GM10847 (cell line): ENCODE results near the gene BOK.

ENCODE experiments used
- POLR2A ChIP-seq: IDR thresholded peaks from 2 replicates; pipeline ENCODE4 v1.6.1; 2011; ENCODE audit not compliant: insufficient read length; ENCODE audit errors: extremely low read depth

BOK gene, protein sequence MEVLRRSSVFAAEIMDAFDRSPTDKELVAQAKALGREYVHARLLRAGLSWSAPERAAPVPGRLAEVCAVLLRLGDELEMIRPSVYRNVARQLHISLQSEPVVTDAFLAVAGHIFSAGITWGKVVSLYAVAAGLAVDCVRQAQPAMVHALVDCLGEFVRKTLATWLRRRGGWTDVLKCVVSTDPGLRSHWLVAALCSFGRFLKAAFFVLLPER

DNA sequence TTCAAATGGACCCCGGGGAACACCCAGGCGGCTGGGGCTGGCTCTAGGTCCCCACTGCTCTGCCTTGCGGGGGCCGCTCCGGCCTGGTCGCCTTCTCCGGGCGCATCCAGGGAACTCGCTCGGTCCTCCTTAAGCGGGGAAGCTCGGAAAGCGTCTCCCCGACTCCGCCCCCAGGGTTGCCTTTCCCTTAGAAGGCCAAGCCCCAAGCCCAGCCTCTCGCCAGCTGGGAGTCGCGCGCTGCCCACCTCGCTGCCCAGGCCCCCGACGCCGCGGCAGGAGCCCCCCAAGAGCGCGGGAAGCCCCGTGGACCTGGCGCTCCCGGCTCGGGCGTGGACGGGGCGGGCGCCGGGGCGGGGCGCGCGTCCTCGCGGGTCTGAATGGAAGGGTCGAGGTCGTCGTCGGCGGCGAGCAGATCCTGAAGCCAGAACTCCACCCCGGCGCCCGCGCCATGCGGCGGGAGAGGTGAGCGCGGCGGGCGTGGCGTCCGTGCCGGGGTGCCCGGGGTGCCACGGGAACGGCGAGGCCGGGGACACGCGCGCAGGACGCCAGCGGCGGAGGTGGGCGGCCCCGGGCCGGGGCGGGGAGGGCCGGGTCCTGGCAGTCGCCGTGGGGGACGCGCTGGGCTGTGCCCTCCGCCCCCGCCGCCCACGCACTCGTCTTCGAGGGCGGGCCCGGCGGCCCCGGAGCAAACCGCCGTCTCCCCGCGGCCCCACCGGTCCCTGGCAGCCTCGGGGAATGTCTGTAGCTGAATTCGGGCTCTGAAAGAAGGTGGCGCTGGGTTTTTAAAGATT lies at the start of gene BOK:
BOK (plus strand) TSS at position 214 of the 791 bp plus-strand sequence. CDS start 739 bp downstream, outside the sequence.
- TF ChIP-seq POLR2A = no peak

DNA sequence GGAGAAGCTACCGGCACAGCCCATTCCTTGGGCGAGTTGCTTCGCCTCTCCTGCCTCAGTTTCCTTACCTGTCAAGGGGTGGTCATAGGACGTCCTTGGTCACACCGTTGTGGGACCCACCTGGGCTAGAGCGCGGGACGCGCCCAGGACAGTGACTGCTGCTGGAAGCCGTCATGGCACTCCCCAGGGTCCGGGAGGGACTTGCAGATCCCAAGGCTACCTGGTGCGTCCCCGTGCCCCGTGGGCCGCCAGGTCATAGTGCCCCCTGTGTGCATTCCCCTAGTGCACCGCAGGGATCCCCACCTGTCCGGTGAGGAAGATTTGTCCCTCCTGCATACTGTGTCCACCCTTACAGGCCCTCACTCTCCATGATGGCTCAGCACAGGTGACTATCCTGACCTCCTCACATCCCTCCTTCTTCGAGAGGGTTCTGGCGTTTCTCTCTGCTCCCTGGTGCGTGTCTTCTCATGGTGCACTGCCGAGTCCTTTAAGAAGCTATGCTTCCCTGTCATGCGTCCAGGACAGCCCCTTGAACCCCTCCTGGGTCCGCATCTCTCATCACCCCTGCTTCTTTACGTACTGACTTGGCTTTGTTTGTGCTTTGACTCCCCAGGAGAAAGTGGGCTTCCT lies 49.3 kb upstream of the BOK start:
- no peak for TF ChIP-seq POLR2A

GRCh38 chr2:241511091-241511741 lies 47.3 kb upstream of the BOK start:
- TF ChIP-seq POLR2A = no peak

GRCh38 chr2:241514553-241514952 lies 44.0 kb upstream of the BOK start:
- no peak for TF ChIP-seq POLR2A

GRCh38 chr2:241514986-241515737 lies 43.4 kb upstream of the BOK start:
- TF ChIP-seq POLR2A = no peak

DNA sequence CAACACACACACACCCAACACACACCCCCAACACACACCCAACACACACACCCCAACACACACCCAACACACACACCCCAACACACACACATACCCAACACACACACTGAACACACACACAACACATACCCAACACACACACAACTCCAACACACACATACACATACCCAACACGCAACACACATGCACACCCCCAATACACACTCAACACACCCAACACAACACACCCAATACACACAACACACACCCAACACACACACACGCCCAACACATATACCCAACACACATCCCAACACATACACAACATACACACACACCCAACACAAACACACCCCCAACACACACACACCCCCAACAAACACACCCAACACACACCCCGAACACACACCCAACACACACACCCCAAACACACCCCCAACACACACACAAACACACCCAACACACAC lies 42.0 kb upstream of the BOK start:
- TF ChIP-seq POLR2A = no peak

- no peak for TF ChIP-seq POLR2A
Observed at GRCh38 chr2:241517297-241517696, 41.2 kb upstream of the BOK start.

DNA sequence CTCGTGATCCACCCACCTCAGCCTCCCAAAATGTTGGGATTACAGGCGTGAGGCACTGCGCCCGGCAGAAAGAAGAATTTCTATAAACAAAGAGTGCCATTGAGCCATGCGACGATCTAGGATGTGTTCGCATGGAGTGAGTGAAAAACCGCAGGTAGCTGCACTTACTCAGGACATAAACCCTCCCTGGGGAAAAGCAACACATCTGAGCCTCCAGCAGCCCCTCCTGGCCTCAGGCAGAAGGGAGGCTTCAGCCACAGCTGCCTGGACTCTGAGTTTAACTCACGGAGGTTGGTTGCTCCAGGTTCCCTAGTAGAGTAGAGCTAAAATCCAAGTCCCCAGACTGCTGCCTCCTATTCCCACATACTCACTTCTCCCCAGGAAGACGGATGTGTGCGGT lies 38.9 kb upstream of the BOK start:
- TF ChIP-seq POLR2A = no peak

GRCh38 chr2:241522477-241522876 lies 36.1 kb upstream of the BOK start:
- TF ChIP-seq POLR2A = no peak

- TF ChIP-seq POLR2A = no peak
Observed at GRCh38 chr2:241530571-241530970, 28.0 kb upstream of the BOK start.

DNA sequence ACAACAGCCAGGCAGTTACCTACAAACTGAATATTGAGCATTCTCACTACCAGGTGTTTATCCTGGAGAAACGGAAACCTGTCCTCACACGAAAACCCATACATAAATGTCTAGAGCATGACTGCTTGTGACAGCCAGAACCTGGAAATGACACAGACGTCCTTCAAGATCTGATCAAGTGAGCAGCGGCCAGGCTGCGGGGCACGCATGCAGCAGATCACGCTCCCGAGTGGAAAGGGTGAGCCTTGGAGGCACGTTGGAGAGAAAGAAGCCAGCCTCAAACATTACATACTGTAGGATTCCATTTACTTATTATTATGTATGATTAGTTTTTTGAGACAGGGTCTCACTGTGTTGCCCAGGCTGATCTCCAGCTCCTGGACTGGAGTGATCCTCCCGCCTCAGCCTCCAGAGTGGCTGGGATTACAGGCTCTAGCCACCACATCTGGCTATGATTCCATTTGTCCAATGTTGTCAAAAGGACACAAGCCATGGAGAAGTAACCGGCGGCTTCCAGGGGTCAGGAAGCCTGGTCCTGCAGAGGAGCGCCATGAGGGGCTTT lies 27.3 kb upstream of the BOK start:
- TF ChIP-seq POLR2A = no peak

DNA sequence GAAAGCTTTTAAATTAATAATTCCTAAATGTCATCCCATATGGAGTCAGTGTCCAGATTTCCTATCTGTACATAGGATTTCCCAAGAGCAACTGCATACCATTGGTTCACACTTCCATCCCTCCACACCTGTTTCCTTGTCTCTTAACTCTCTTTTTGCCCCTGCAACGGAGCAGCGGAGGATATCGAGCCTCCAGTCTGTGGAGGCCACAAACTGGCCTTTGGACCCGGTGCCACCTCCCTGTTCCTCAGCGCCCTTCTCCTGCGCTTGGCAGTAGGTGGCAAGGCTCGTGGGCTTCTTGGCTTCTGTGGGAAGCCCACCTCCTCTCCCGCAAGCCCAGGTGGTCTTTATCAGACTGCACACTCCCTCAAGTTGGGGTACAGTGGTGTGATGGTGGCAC lies 26.4 kb upstream of the BOK start:
- no peak for TF ChIP-seq POLR2A

DNA sequence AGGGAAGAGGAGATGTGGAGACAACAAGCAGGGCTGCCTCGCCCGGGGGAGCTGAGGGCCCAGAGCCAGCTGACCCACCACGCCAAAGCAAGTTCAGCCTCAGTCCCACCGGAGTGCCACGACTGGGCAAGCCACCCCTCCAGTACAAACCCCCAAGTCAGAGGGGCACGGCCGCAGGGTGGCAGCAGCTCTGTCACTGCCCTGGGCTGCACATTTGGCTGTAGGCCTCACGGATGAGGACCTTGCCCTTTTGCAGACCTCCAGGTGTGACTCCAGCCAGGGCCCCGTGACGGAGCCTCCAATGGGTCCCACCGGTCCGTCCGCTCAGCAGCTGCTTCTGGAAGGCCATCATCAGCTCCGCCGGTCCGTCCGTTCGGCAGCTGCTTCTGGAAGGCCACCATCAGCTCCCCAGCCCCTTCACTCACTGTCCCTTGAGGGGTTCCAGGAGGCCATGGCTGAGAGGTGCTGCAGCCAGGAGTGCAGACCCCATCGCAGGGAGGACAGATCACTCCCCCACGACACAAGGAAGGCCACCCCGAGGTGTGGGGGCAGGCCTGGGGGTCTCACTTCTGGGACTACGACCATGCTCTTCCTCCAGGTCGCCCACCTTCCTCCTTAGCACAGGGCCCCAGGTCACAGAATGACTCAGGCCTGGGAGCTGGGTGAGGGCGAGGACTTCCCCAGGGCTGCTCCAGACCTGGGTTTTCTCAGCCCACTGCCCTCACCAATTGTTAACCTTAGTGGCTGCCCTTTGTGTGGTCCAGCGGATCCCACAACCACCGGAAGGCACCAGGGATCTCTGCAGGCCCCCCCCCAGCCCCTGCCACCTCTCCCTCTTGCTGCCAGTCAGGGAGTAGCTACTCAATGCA lies 25.6 kb upstream of the BOK start:
- TF ChIP-seq POLR2A = no peak

- TF ChIP-seq POLR2A = no peak
Observed at GRCh38 chr2:241534293-241534692, 24.3 kb upstream of the BOK start.

DNA sequence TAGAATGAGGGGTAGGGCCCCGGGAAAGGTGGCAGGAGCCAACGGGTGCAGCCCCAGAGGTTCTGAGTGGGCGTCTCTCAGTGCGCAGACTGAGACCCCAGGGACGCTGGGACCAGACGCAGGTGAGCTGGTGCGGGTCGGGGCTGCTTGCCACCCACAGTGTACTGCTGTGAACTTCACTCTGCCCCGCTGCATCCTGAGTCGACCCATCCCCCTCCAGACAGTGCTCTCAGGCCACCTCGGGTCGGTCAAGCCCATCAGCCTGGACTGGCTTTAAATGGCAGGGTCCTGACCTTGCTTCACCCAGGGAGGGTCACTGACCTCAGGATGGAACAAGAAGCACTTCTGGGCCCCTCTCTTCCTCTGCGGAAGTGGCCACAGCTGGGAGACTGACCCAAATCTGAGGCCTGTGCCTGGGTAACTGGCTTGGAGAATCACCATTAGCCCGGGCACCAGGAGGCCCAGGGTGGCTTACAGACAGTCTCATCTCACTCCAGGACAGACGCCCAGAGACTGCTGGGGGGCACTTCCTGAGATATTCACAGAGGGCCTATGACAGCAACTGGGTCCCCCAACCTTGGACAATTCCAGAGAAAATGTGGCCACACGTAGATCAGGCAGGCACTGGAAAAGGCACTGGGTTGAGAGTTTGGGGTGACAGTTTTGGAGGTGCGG lies 23.7 kb upstream of the BOK start:
- TF ChIP-seq POLR2A = no peak
